Hepatocyte (in vitro differentiated cells): Measurements from ENCODE around the gene LIMA1. TPM values are rescaled to one million over a fixed set of nuclear protein-coding genes. Genes with fewer than 3 reads are reported as not detected.

Experiments
- DNase-seq: peaks from one replicate; pipeline ENCODE4 v3.0.0-alpha.2; 2016; ENCODE audit warnings: low spot score
- H2AFZ ChIP-seq: fragments of 200-600 bp; sonication (generic); 2 replicates; pipeline ENCODE4 v1.6.0; 2016; ENCODE audit warnings: antibody characterized with exemption, mild to moderate bottlenecking
- H3K27ac ChIP-seq: fragments of 200-600 bp; sonication (generic); 2 replicates; pipeline ENCODE4 v1.5.1; 2016; ENCODE audit warnings: mild to moderate bottlenecking
- H3K27me3 ChIP-seq: fragments of 200-600 bp; sonication (generic); 2 replicates; pipeline ENCODE4 v1.6.1; 2016
- H3K36me3 ChIP-seq: fragments of 200-600 bp; sonication (generic); replicated peaks from 2 replicates; pipeline ENCODE4 v1.5.1; 2016; ENCODE audit warnings: low read depth; ENCODE audit not compliant: insufficient read depth
- H3K4me1 ChIP-seq: fragments of 200-600 bp; sonication (generic); 2 replicates; pipeline ENCODE4 v1.5.1; 2016; ENCODE audit warnings: mild to moderate bottlenecking, moderate library complexity; ENCODE audit not compliant: insufficient read depth
- H3K4me2 ChIP-seq: fragments of 200-600 bp; sonication (generic); 2 replicates; pipeline ENCODE4 v1.6.0; 2016
- H3K4me3 ChIP-seq: fragments of 200-600 bp; sonication (generic); 2 replicates; pipeline ENCODE4 v1.5.1; 2016; ENCODE audit warnings: mild to moderate bottlenecking
- H3K79me2 ChIP-seq: fragments of 200-600 bp; sonication (generic); 2 replicates; pipeline ENCODE4 v1.6.0; 2017; ENCODE audit warnings: mild to moderate bottlenecking
- H3K9me2 ChIP-seq: fragments of 200-600 bp; sonication (generic); replicated peaks from 2 replicates; pipeline ENCODE4 v1.6.0; 2017; ENCODE audit warnings: mild to moderate bottlenecking; ENCODE audit not compliant: insufficient read depth
- H3K9me3 ChIP-seq: fragments of 200-600 bp; sonication (generic); 2 replicates; pipeline ENCODE4 v1.5.1; 2016; ENCODE audit warnings: low read depth, mild to moderate bottlenecking
- H4K20me1 ChIP-seq: fragments of 200-600 bp; sonication (generic); 2 replicates; pipeline ENCODE4 v1.6.0; 2016; ENCODE audit warnings: mild to moderate bottlenecking; ENCODE audit not compliant: insufficient read depth, poor library complexity, severe bottlenecking
- CTCF ChIP-seq: fragments of 200-600 bp; sonication (generic); IDR thresholded peaks from 2 replicates; pipeline ENCODE4 v1.5.1; 2016; ENCODE audit warnings: antibody characterized with exemption, mild to moderate bottlenecking; ENCODE audit not compliant: poor library complexity
- EZH2 ChIP-seq: fragments of 200-600 bp; sonication (generic); IDR thresholded peaks from 2 replicates; pipeline ENCODE4 v1.6.1; 2016; ENCODE audit warnings: antibody characterized with exemption, mild to moderate bottlenecking, borderline replicate concordance
- EZH2phosphoT487 ChIP-seq: fragments of 200-600 bp; sonication (generic); IDR thresholded peaks from one replicate; pipeline ENCODE4 v1.6.1; 2018; ENCODE audit warnings: antibody characterized with exemption, mild to moderate bottlenecking, low read depth, moderate library complexity; ENCODE audit not compliant: unreplicated experiment, severe bottlenecking
- WGBS: methylation state at CpG from one replicate; pipeline ENCODE4 v1.1.6; 2016; ENCODE audit warnings: low lambda C conversion rate; ENCODE audit errors: missing lambda C conversion rate; 5-methylcytosine and 5-hydroxymethylcytosine counted together
- polyA plus RNA-seq: library from polyadenylated mRNA; unstranded; fragments of >200 nt; fragmentation: Nextera tagmentation; extraction: Ambion mirVana; gene quantifications from 2 replicates; pipeline ENCODE4 v1.2.1, GENCODE V29; 2016
- total RNA-seq: library from RNA; depleted of rRNA; stranded (reverse); fragments of >200 nt; gene quantifications from 2 replicates; pipeline ENCODE4 v1.2.3, GENCODE V29; 2014

Gene LIMA1
- total and polyA plus RNA-seq, 2 experiments from 2014 or later: 54.8 to 84.4 TPM

GRCh38 chr12:50251619-50252252 is 31.6 kb downstream of the LIMA1 start:
- Histone ChIP-seq H4K20me1 (no peaks in the 10 kb centered on the region), H3K4me3 (no peak overlapping the region), H2AFZ (no peak overlapping the region), H3K9me2 (no peaks in the 10 kb centered on the region), H3K9me3 (no peaks in the 10 kb centered on the region), H3K4me1 (peaks cover 32% of the 10 kb centered on the region), H3K79me2 (peaks cover 22% of the 10 kb centered on the region), H3K27me3 (no peaks in the 10 kb centered on the region), H3K4me2 (peak overlapping the region; percentile 36), H3K36me3 (no peaks in the 10 kb centered on the region), H3K27ac (peak overlapping the region; percentile 83)
- no peak for DNase-seq
- TF ChIP-seq EZH2 (no peak), CTCF (no peak), EZH2phosphoT487 (no peak)
- WGBS: 64% methylated on average over 6 of the region's 6 CpGs

GRCh38 chr12:50249464-50250182 is 33.7 kb downstream of the LIMA1 start:
- Histone ChIP-seq H3K9me2 (no peaks in the 10 kb centered on the region), H3K9me3 (no peaks in the 10 kb centered on the region), H3K27ac (peak overlapping the region; percentile 21), H3K36me3 (no peaks in the 10 kb centered on the region), H3K79me2 (peaks cover 25% of the 10 kb centered on the region), H3K27me3 (no peaks in the 10 kb centered on the region), H2AFZ (no peak overlapping the region), H3K4me1 (peaks cover 26% of the 10 kb centered on the region), H3K4me3 (no peak overlapping the region), H4K20me1 (no peaks in the 10 kb centered on the region), H3K4me2 (peak overlapping the region; percentile 11)
- 67% methylated on average over 5 of the region's 5 CpGs for WGBS
- TF ChIP-seq CTCF: no peak
- TF ChIP-seq EZH2: no peak
- no peak for TF ChIP-seq EZH2phosphoT487
- no peak for DNase-seq

GRCh38 chr12:50248883-50249282 is 34.4 kb downstream of the LIMA1 start:
- 100% methylated on average over 2 of the region's 2 CpGs for WGBS

More at GRCh38 chr12:50248883-50249282, 34.4 kb downstream of the LIMA1 start:
- H3K4me3 ChIP-seq: no peak overlapping the region
- peak overlapping the region; percentile 21 for H3K27ac ChIP-seq
- TF ChIP-seq EZH2phosphoT487 (no peak), EZH2 (no peak), CTCF (no peak)
- H3K9me3 ChIP-seq: no peaks in the 10 kb centered on the region
- H4K20me1 ChIP-seq: no peaks in the 10 kb centered on the region
- no peaks in the 10 kb centered on the region for H3K36me3 ChIP-seq
- H3K27me3 ChIP-seq: no peaks in the 10 kb centered on the region
- peaks cover 22% of the 10 kb centered on the region for H3K4me1 ChIP-seq
- H3K79me2 ChIP-seq: peaks cover 32% of the 10 kb centered on the region
- DNase-seq: no peak
- H3K9me2 ChIP-seq: no peaks in the 10 kb centered on the region
- no peak overlapping the region for H2AFZ ChIP-seq
- H3K4me2 ChIP-seq: peak overlapping the region; percentile 11
